Measurements from ENCODE around the gene RPP25.

RPP25 gene

GRCh38 chr15:74960995-74961588 is 4.5 kb upstream of the RPP25 start:
- H3K36me3 ChIP-seq (replicated peaks in 1 of 2; ENCODE audit: control insufficient read depth in 2 of 2, insufficient read depth in 2 of 2, low read length in 2 of 2) = no peaks in the 10 kb centered on the region
- DNase-seq (ENCODE audit: low spot score) = no peak
- no peak overlapping the region for H2BK120ac ChIP-seq (ENCODE audit: low read depth, low read length)
- no peak overlapping the region for H2AFZ ChIP-seq (ENCODE audit: low read length)
- no peak overlapping the region for H2BK15ac ChIP-seq (ENCODE audit: low read length)
- no peak overlapping the region for H3K4me2 ChIP-seq (ENCODE audit: insufficient read depth, low read length, poor library complexity, severe bottlenecking)
- no peak overlapping the region for H3K4ac ChIP-seq (ENCODE audit: low read length)
- no peak overlapping the region for H3K14ac ChIP-seq (ENCODE audit: low read length)
- H3K27me3 ChIP-seq (ENCODE audit: control insufficient read depth in 3 of 3, insufficient read depth in 3 of 3, low read depth in 1 of 3, low read length in 3 of 3) = peaks cover 19 to 63% (median 46%) of the 10 kb centered on the region in 3 experiments
- H3K9ac ChIP-seq (ENCODE audit: low read depth, low read length, poor library complexity) = no peak overlapping the region
- no peak overlapping the region for H2AK5ac ChIP-seq (ENCODE audit: low read depth, low read length)
- no peak overlapping the region for H3K27ac ChIP-seq (replicated peaks; ENCODE audit: low read length)
- H3K9me3 ChIP-seq (replicated peaks in 1 of 2; ENCODE audit: control insufficient read depth in 2 of 2, insufficient read depth in 1 of 2, low read depth in 1 of 2, low read length in 2 of 2) = no peaks in the 10 kb centered on the region
- no peak overlapping the region for H2BK5ac ChIP-seq (ENCODE audit: low read length)
- no peak overlapping the region for H4K8ac ChIP-seq (ENCODE audit: low read depth, low read length)
- H3K18ac ChIP-seq (ENCODE audit: low read length) = no peak overlapping the region
- H3K4me3 ChIP-seq (ENCODE audit: low read length in 2 of 2) = no peak overlapping the region
- H3K4me1 ChIP-seq (ENCODE audit: control insufficient read depth in 2 of 2, insufficient read depth in 1 of 2, low read depth in 1 of 2, low read length in 2 of 2) = peaks cover 10 to 19% of the 10 kb centered on the region in 2 donors
- no peaks in the 10 kb centered on the region for H3K79me1 ChIP-seq (ENCODE audit: low read depth, low read length)
- no peak overlapping the region for H3K23ac ChIP-seq (ENCODE audit: low read depth, low read length, poor library complexity)
- no CpG with 5 or more reads among the region's 3 CpGs for WGBS, 2 donors (ENCODE audit: extremely low coverage in 2 of 2, insufficient read length in 2 of 2, insufficient replicate concordance in 1 of 2)
- no peak overlapping the region for H4K91ac ChIP-seq (ENCODE audit: low read depth, low read length, poor library complexity)
- H2BK12ac ChIP-seq (ENCODE audit: low read length) = no peak overlapping the region

GRCh38 chr15:74960286-74960685 is 3.7 kb upstream of the RPP25 start:
- no peak overlapping the region for H2BK5ac ChIP-seq (ENCODE audit: low read length)
- H3K18ac ChIP-seq (ENCODE audit: low read length) = no peak overlapping the region
- H3K4me1 ChIP-seq (ENCODE audit: control insufficient read depth in 2 of 2, insufficient read depth in 1 of 2, low read depth in 1 of 2, low read length in 2 of 2) = peaks cover 13 to 19% of the 10 kb centered on the region in 2 donors
- no peak overlapping the region for H3K4me3 ChIP-seq (ENCODE audit: low read length in 2 of 2)
- H3K36me3 ChIP-seq (replicated peaks in 1 of 2; ENCODE audit: control insufficient read depth in 2 of 2, insufficient read depth in 2 of 2, low read length in 2 of 2) = no peaks in the 10 kb centered on the region
- H3K79me1 ChIP-seq (ENCODE audit: low read depth, low read length) = no peaks in the 10 kb centered on the region
- H2BK15ac ChIP-seq (ENCODE audit: low read length) = no peak overlapping the region
- no peak overlapping the region for H3K9ac ChIP-seq (ENCODE audit: low read depth, low read length, poor library complexity)
- no peak overlapping the region for H2BK12ac ChIP-seq (ENCODE audit: low read length)
- no peak overlapping the region for H4K91ac ChIP-seq (ENCODE audit: low read depth, low read length, poor library complexity)
- no peak for DNase-seq (ENCODE audit: low spot score)
- H3K14ac ChIP-seq (ENCODE audit: low read length) = no peak overlapping the region
- no peaks in the 10 kb centered on the region for H3K9me3 ChIP-seq (replicated peaks in 1 of 2; ENCODE audit: control insufficient read depth in 2 of 2, insufficient read depth in 1 of 2, low read depth in 1 of 2, low read length in 2 of 2)
- no peak overlapping the region for H2AFZ ChIP-seq (ENCODE audit: low read length)
- H3K23ac ChIP-seq (ENCODE audit: low read depth, low read length, poor library complexity) = no peak overlapping the region
- no peak overlapping the region for H3K4me2 ChIP-seq (ENCODE audit: insufficient read depth, low read length, poor library complexity, severe bottlenecking)
- H2AK5ac ChIP-seq (ENCODE audit: low read depth, low read length) = no peak overlapping the region
- WGBS, 2 donors (ENCODE audit: extremely low coverage in 2 of 2, insufficient read length in 2 of 2, insufficient replicate concordance in 1 of 2) = no CpG with 5 or more reads among the region's 1 CpG
- H4K8ac ChIP-seq (ENCODE audit: low read depth, low read length) = no peak overlapping the region
- no peak overlapping the region for H3K4ac ChIP-seq (ENCODE audit: low read length)
- H3K27me3 ChIP-seq (ENCODE audit: control insufficient read depth in 3 of 3, insufficient read depth in 3 of 3, low read depth in 1 of 3, low read length in 3 of 3) = peaks cover 19 to 70% (median 54%) of the 10 kb centered on the region in 3 experiments
- H2BK120ac ChIP-seq (ENCODE audit: low read depth, low read length) = no peak overlapping the region
- H3K27ac ChIP-seq (replicated peaks; ENCODE audit: low read length) = no peak overlapping the region

DNA sequence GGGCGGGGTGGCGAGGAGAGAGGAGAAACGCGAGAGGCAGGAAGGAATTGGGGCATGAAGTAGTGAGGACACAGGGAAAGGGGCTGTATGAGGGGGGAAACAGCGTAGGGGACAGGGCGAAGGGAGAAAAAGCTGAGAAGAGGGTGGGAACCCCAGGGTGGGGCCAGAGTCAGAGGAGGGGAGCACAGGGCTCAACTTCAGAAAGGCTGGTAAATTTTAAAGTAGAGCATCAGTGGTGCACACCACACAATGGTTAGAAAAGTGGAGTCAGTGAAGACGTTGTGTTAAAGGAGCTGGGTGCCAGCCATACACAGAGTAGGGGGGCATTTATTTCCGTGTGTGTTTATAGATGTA is 3.0 kb upstream of the RPP25 start:
- Histone ChIP-seq H3K79me1 (ENCODE audit: low read depth, low read length) (no peaks in the 10 kb centered on the region), H3K9ac (ENCODE audit: low read depth, low read length, poor library complexity) (no peak overlapping the region), H3K36me3 (replicated peaks in 1 of 2; ENCODE audit: control insufficient read depth in 2 of 2, insufficient read depth in 2 of 2, low read length in 2 of 2) (no peaks in the 10 kb centered on the region), H3K4me3 (ENCODE audit: low read length in 2 of 2) (no peak overlapping the region), H4K91ac (ENCODE audit: low read depth, low read length, poor library complexity) (no peak overlapping the region), H3K27me3 (ENCODE audit: control insufficient read depth in 3 of 3, insufficient read depth in 3 of 3, low read depth in 1 of 3, low read length in 3 of 3) (peaks cover 19 to 70% (median 62%) of the 10 kb centered on the region in 3 experiments), H3K4ac (ENCODE audit: low read length) (no peak overlapping the region), H3K9me3 (replicated peaks in 1 of 2; ENCODE audit: control insufficient read depth in 2 of 2, insufficient read depth in 1 of 2, low read depth in 1 of 2, low read length in 2 of 2) (no peaks in the 10 kb centered on the region), H2BK120ac (ENCODE audit: low read depth, low read length) (no peak overlapping the region), H4K8ac (ENCODE audit: low read depth, low read length) (no peak overlapping the region), H3K14ac (ENCODE audit: low read length) (no peak overlapping the region), H2BK15ac (ENCODE audit: low read length) (no peak overlapping the region), H3K4me2 (ENCODE audit: insufficient read depth, low read length, poor library complexity, severe bottlenecking) (no peak overlapping the region), H3K18ac (ENCODE audit: low read length) (no peak overlapping the region), H3K27ac (replicated peaks; ENCODE audit: low read length) (no peak overlapping the region), H3K4me1 (ENCODE audit: control insufficient read depth in 2 of 2, insufficient read depth in 1 of 2, low read depth in 1 of 2, low read length in 2 of 2) (peaks cover 16 to 21% of the 10 kb centered on the region in 2 donors), H2BK12ac (ENCODE audit: low read length) (no peak overlapping the region), H3K23ac (ENCODE audit: low read depth, low read length, poor library complexity) (no peak overlapping the region), H2AK5ac (ENCODE audit: low read depth, low read length) (no peak overlapping the region), H2BK5ac (ENCODE audit: low read length) (no peak overlapping the region), H2AFZ (ENCODE audit: low read length) (peak overlapping the region; percentile 81)
- no peak for DNase-seq (ENCODE audit: low spot score)
- WGBS, 2 donors (ENCODE audit: extremely low coverage in 2 of 2, insufficient read length in 2 of 2, insufficient replicate concordance in 1 of 2) = no CpG with 5 or more reads among the region's 8 CpGs

DNA sequence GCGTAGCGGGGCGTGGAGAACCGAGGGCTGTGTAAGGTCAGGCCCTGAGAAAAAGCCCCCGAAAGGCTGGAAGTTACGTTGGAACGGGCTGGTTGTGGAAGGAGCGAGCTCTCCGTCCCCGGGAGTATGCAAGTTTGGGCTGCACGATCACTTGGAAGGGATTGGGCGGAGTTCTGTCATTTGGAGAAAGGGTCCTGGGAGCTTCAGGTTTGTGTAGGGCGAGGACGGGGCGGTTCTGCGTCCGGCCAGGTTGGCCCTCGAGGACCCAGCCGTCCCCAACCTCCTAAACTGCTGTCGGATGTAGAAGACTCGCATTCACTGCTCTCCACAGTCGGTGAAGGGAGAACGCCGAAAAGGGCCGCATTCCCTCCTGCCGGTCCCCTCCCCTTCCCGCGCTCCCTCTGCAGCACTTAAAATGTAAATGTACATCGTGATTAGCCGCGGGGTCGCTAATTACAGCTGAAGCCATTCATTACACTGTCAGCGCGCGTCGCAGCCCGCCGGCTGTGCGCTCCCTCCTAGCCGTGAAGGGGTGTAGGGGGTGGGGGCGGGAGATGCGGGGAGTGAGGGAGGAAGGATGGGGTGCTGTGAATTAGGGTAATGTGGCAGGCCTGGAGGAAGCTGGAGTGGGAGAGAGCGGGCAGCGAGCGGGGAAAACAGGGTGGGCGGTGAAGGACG is 2.5 kb upstream of the RPP25 start:
- DNase-seq (ENCODE audit: low spot score) = no peak
- no CpG with 5 or more reads among the region's 47 CpGs for WGBS, 2 donors (ENCODE audit: extremely low coverage in 2 of 2, insufficient read length in 2 of 2, insufficient replicate concordance in 1 of 2)

More for the DNA sequence above, 2.5 kb upstream of the RPP25 start:
- peak overlapping the region; percentile 6 for H2AK5ac ChIP-seq (ENCODE audit: low read depth, low read length)
- H3K27me3 ChIP-seq (ENCODE audit: control insufficient read depth in 3 of 3, insufficient read depth in 3 of 3, low read depth in 1 of 3, low read length in 3 of 3) = peaks cover 19 to 70% (median 62%) of the 10 kb centered on the region in 3 experiments
- no peak overlapping the region for H3K27ac ChIP-seq (replicated peaks; ENCODE audit: low read length)
- peak overlapping the region; percentile 44 for H3K18ac ChIP-seq (ENCODE audit: low read length)
- H2BK12ac ChIP-seq (ENCODE audit: low read length) = no peak overlapping the region
- H3K4me2 ChIP-seq (ENCODE audit: insufficient read depth, low read length, poor library complexity, severe bottlenecking) = peak overlapping the region; percentile 51
- H4K91ac ChIP-seq (ENCODE audit: low read depth, low read length, poor library complexity) = no peak overlapping the region
- H2BK15ac ChIP-seq (ENCODE audit: low read length) = no peak overlapping the region
- peak overlapping the region; percentile 81 for H2AFZ ChIP-seq (ENCODE audit: low read length)
- H2BK5ac ChIP-seq (ENCODE audit: low read length) = no peak overlapping the region
- H3K36me3 ChIP-seq (replicated peaks in 1 of 2; ENCODE audit: control insufficient read depth in 2 of 2, insufficient read depth in 2 of 2, low read length in 2 of 2) = no peaks in the 10 kb centered on the region
- no peak overlapping the region for H3K23ac ChIP-seq (ENCODE audit: low read depth, low read length, poor library complexity)
- H3K9me3 ChIP-seq (replicated peaks in 1 of 2; ENCODE audit: control insufficient read depth in 2 of 2, insufficient read depth in 1 of 2, low read depth in 1 of 2, low read length in 2 of 2) = no peaks in the 10 kb centered on the region
- H3K9ac ChIP-seq (ENCODE audit: low read depth, low read length, poor library complexity) = no peak overlapping the region
- H2BK120ac ChIP-seq (ENCODE audit: low read depth, low read length) = no peak overlapping the region
- no peaks in the 10 kb centered on the region for H3K79me1 ChIP-seq (ENCODE audit: low read depth, low read length)
- H4K8ac ChIP-seq (ENCODE audit: low read depth, low read length) = no peak overlapping the region
- H3K4me1 ChIP-seq (ENCODE audit: control insufficient read depth in 2 of 2, insufficient read depth in 1 of 2, low read depth in 1 of 2, low read length in 2 of 2) = peaks cover 16 to 23% of the 10 kb centered on the region in 2 donors
- no peak overlapping the region for H3K14ac ChIP-seq (ENCODE audit: low read length)
- H3K4me3 ChIP-seq (ENCODE audit: low read length in 2 of 2) = no peak overlapping the region
- H3K4ac ChIP-seq (ENCODE audit: low read length) = no peak overlapping the region
